K562 (cell line): ENCODE results near the gene GEMIN5. TPM values are rescaled to one million over a fixed set of nuclear protein-coding genes. Genes with fewer than 3 reads are reported as not detected.
A peak's percentile ranks its signal among the peaks of the same experiment; 100 is the strongest.

Experiments used
- E4F1 ChIP-seq: fragments of 250-450 bp; sonication (Bioruptor Pico); IDR thresholded peaks from 2 replicates; pipeline ENCODE4 v1.5.0; 2021; ENCODE audit warnings: mild to moderate bottlenecking, borderline replicate concordance
- GABPA ChIP-seq: fragments of 200-800 bp; sonication (Bioruptor generic); conservative IDR thresholded peaks from 2 replicates; pipeline ENCODE4 v1.6.1; 2016; ENCODE audit warnings: low read depth, missing genetic modification characterization, missing compliant biosample characterization
- GATA2 ChIP-seq: sonication (generic); formaldehyde crosslinking; IDR thresholded peaks from 2 replicates; pipeline ENCODE4 v1.4.0; 2020; ENCODE audit warnings: mild to moderate bottlenecking, missing genetic modification reagents
- HDAC2 ChIP-seq: fragments of 450-650 bp; IDR thresholded peaks from 2 replicates; pipeline ENCODE4 v1.6.1; 2016; ENCODE audit warnings: mild to moderate bottlenecking
- HLTF ChIP-seq: fragments of 450-650 bp; IDR thresholded peaks from 2 replicates; pipeline ENCODE4 v1.6.1; 2016
- HMBOX1 ChIP-seq: sonication (generic); IDR thresholded peaks from 2 replicates; pipeline ENCODE4 v1.6.1; 2016
- KAT7 ChIP-seq: sonication (generic); formaldehyde crosslinking; IDR thresholded peaks from 2 replicates; pipeline ENCODE4 v1.8.0; 2022; ENCODE audit warnings: missing genetic modification reagents, mild to moderate bottlenecking, borderline replicate concordance
- KAT8 ChIP-seq: fragments of 450-650 bp; IDR thresholded peaks from 2 replicates; pipeline ENCODE4 v1.6.1; 2016; ENCODE audit warnings: low read depth, mild to moderate bottlenecking
- KDM4B ChIP-seq, 2 experiments: fragments of 450-650 bp in 1 of 2; sonication (generic) in 1 of 2; IDR thresholded peaks; 2 replicates each; pipeline ENCODE4 v1.6.1; 2016 to 2017; ENCODE audit warnings: borderline replicate concordance in 2 of 2, antibody characterized with exemption in 1 of 2, low read depth in 1 of 2, mild to moderate bottlenecking in 1 of 2
- NKRF ChIP-seq: fragments of 450-650 bp; IDR thresholded peaks from 2 replicates; pipeline ENCODE4 v1.6.1; 2016; ENCODE audit warnings: borderline replicate concordance
- PHF20 ChIP-seq: fragments of 450-650 bp; IDR thresholded peaks from 2 replicates; pipeline ENCODE4 v1.6.1; 2018; ENCODE audit not compliant: partially characterized antibody
- POLR2A ChIP-seq: fragments of 450-650 bp; conservative IDR thresholded peaks from 2 replicates; pipeline ENCODE4 v1.6.1; 2016
- POLR2B ChIP-seq: fragments of 450-650 bp; IDR thresholded peaks from 2 replicates; pipeline ENCODE4 v1.6.1; 2018; ENCODE audit warnings: low read depth; ENCODE audit not compliant: partially characterized antibody
- POLR2G ChIP-seq: fragments of 200-400 bp; formaldehyde crosslinking; IDR thresholded peaks from 2 replicates; pipeline ENCODE4 v1.6.1; 2017; ENCODE audit warnings: low read depth, mild to moderate bottlenecking, antibody characterized with exemption, low read length, moderate library complexity
- TOE1 ChIP-seq, 2 experiments: fragments of 450-650 bp in 1 of 2; sonication (generic) in 1 of 2; formaldehyde crosslinking in 1 of 2; IDR thresholded peaks; 2 replicates each; pipeline versions ENCODE4 v1.7.1 to v1.8.0; 2016 to 2022; ENCODE audit warnings: borderline replicate concordance in 2 of 2, mild to moderate bottlenecking in 2 of 2, antibody characterized with exemption in 1 of 2, inconsistent platforms in 1 of 2, low read depth in 1 of 2, missing genetic modification reagents in 1 of 2, moderate library complexity in 1 of 2
- WHSC1 ChIP-seq: IDR thresholded peaks from one replicate; pipeline ENCODE4 v1.6.1; 2012; ENCODE audit warnings: low read length, control low read depth, inconsistent platforms
- ZBTB12 ChIP-seq: fragments of 250-450 bp; sonication (Bioruptor Pico); IDR thresholded peaks from 2 replicates; pipeline ENCODE4 v1.4.0; 2020
- ZBTB33 ChIP-seq: sonication (generic); formaldehyde crosslinking; IDR thresholded peaks from 2 replicates; pipeline ENCODE4 v1.8.1; 2023; ENCODE audit warnings: mild to moderate bottlenecking, missing genetic modification reagents
- polyA plus RNA-seq, 8 experiments: library from polyadenylated mRNA; depleted of rRNA in 4 of 8; stranded (reverse) in 5 of 8; unstranded in 3 of 8; fragments of >200 nt; fragmentation: Nextera tagmentation in 2 of 8; fragmentation: Illumina TruSeq in 1 of 8; extraction: Ambion mirVana in 2 of 8; extraction: Trizol in 1 of 8; gene quantifications; 2 replicates each; pipeline versions ENCODE4 v1.2.1 to v1.2.3, GENCODE V29; 2011 to 2014; ENCODE audit warnings: inconsistent platforms in 1 of 8, missing spikeins in 1 of 8
- total RNA-seq, 7 experiments: library from RNA; depleted of rRNA in 6 of 7; stranded (reverse); fragments of >200 nt in 6 of 7; fragmentation: Illumina TruSeq in 2 of 7; extraction: Trizol in 2 of 7; gene quantifications; 2 replicates each; pipeline versions ENCODE4 v1.2.1 to v1.2.3, GENCODE V29; 2011 to 2021; ENCODE audit warnings: low replicate concordance in 1 of 7

Gene GEMIN5
- total and polyA plus RNA-seq, 9 of the 15 experiments (the other 6 are each of a cell fraction or from before 2014, with no cell fraction given) = 10.3 to 48.2 (median 34.7) TPM

- peak; percentile 78 for TF ChIP-seq PHF20
- TF ChIP-seq GATA2 (CRISPR knock-in tag) = peak; percentile 45
- TF ChIP-seq POLR2G = peak; percentile 85
- TF ChIP-seq ZBTB12 (CRISPR knock-in tag) = no peak
- 0 out of 2 replicates have a peak, but pooled peaks have one; percentile 61 for TF ChIP-seq NKRF
- no peak for TF ChIP-seq WHSC1
- TF ChIP-seq KAT8 = no peak
- TF ChIP-seq E4F1 (CRISPR knock-in tag) = no peak
- peak; percentile 81 for TF ChIP-seq TOE1 (IDR thresholded peaks at IDR 0.05; ENCODE audit: borderline replicate concordance)
- no peak for TF ChIP-seq TOE1 (CRISPR knock-in tag; IDR thresholded peaks at IDR 0.05; ENCODE audit: borderline replicate concordance, low read depth)
- peak; percentile 87 for TF ChIP-seq POLR2B
- TF ChIP-seq GABPA (tag) = 0 out of 2 replicates have a peak, but pooled peaks have one; percentile 48
- no peak for TF ChIP-seq KDM4B (IDR thresholded peaks at IDR 0.05; ENCODE audit: borderline replicate concordance in 2 of 2, low read depth in 1 of 2)
- peak; percentile 85; the same call in 1 of the 2 replicates for TF ChIP-seq KAT7 (CRISPR knock-in tag)
- TF ChIP-seq HMBOX1 = peak; percentile 27; the same call in 1 of the 2 replicates
- no peak for TF ChIP-seq ZBTB33
- TF ChIP-seq HLTF = 0 out of 2 replicates have a peak, but pooled peaks have one; percentile 19
- peak; percentile 95 for TF ChIP-seq POLR2A
- 0 out of 2 replicates have a peak, but pooled peaks have one; percentile 8 for TF ChIP-seq HDAC2
These were observed 3.0 kb upstream of the GEMIN5 start, which contains the start of gene MRPL22 (continued) for GRCh38 chr5:154940772-154941620.
